IMR-90 (cell line): ENCODE measurements around the gene STK40. TPM values are rescaled to one million over a fixed set of nuclear protein-coding genes. Genes with fewer than 3 reads are reported as not detected.

ENCODE experiments used
- ATAC-seq: fragments of 200-7000 bp; cut with Tn5 transposase; 2 replicates; pipeline ENCODE4 v1.9.1; 2020; ENCODE audit warnings: low read depth, mild to moderate bottlenecking, moderate library complexity
- BruUV-seq: library from RNA; stranded (reverse); fragments of 400-500 nt; replicated peaks from 2 replicates; lab custom pipeline; 2021; lab: Mats Ljungman, UMichigan
- CTCF ChIA-PET: fragments of 300-600 bp; formaldehyde crosslinking; extraction: SDS; loops from one replicate; lab custom pipeline; 2021; ENCODE audit warnings: antibody characterized with exemption; lab: Yijun Ruan, JAX
- POLR2A ChIA-PET: fragments of 300-600 bp; sonication (Branson Sonifier 250); formaldehyde crosslinking; loops from one replicate; lab custom pipeline; 2022; ENCODE audit warnings: antibody characterized with exemption; ENCODE audit not compliant: unreplicated experiment; lab: Charles Lee
- DNase-seq: peaks from one replicate; pipeline ENCODE4 v3.0.0; 2013
- H2AFZ ChIP-seq: replicated peaks from 2 replicates; pipeline ENCODE3; 2013; ENCODE audit warnings: low read length, mild to moderate bottlenecking; ENCODE audit not compliant: poor library complexity
- H2AK5ac ChIP-seq: 2 replicates; pipeline ENCODE4 v1.6.1; 2013; ENCODE audit warnings: low read depth, low read length, inconsistent platforms
- H2AK9ac ChIP-seq: replicated peaks from 2 replicates; pipeline ENCODE3; 2013; ENCODE audit warnings: mild to moderate bottlenecking, low read depth, low read length, moderate library complexity; ENCODE audit not compliant: poor library complexity
- H2BK120ac ChIP-seq: 2 replicates; pipeline ENCODE4 v1.6.1; 2013; ENCODE audit warnings: low read depth, low read length, inconsistent platforms
- H2BK15ac ChIP-seq: 3 replicates; pipeline ENCODE4 v1.6.1; 2013; ENCODE audit warnings: low read depth, low read length, inconsistent platforms
- H2BK20ac ChIP-seq: 2 replicates; pipeline ENCODE4 v1.6.1; 2013; ENCODE audit warnings: low read depth, mild to moderate bottlenecking, inconsistent platforms, low read length, moderate library complexity
- H2BK5ac ChIP-seq: 2 replicates; pipeline ENCODE4 v1.6.1; 2013; ENCODE audit warnings: mild to moderate bottlenecking, low read depth, low read length, inconsistent platforms; ENCODE audit not compliant: poor library complexity, severe bottlenecking
- H3K14ac ChIP-seq: replicated peaks from 2 replicates; pipeline ENCODE4 v1.6.1; 2013; ENCODE audit warnings: low read depth, low read length, inconsistent platforms
- H3K18ac ChIP-seq: 2 replicates; pipeline ENCODE4 v1.6.1; 2013; ENCODE audit warnings: low read depth, low read length, control low read depth
- H3K23ac ChIP-seq: 2 replicates; pipeline ENCODE4 v1.6.1; 2013; ENCODE audit warnings: low read depth, low read length, inconsistent platforms
- H3K27ac ChIP-seq: 2 replicates; pipeline ENCODE4 v1.5.1; 2013; ENCODE audit warnings: mild to moderate bottlenecking, control low read depth, low read length; ENCODE audit not compliant: insufficient read depth
- H3K27me3 ChIP-seq: 2 replicates; pipeline ENCODE4 v1.6.1; 2013; ENCODE audit warnings: low read length; ENCODE audit not compliant: control insufficient read depth, insufficient read depth
- H3K36me3 ChIP-seq: 2 replicates; pipeline ENCODE4 v1.6.1; 2013; ENCODE audit warnings: low read length, mixed read lengths; ENCODE audit not compliant: control insufficient read depth, insufficient read depth
- H3K4ac ChIP-seq: 2 replicates; pipeline ENCODE4 v1.6.1; 2013; ENCODE audit warnings: low read depth, low read length, inconsistent platforms
- H3K4me1 ChIP-seq: 2 replicates; pipeline ENCODE4 v1.6.1; 2013; ENCODE audit warnings: low read length, mixed read lengths; ENCODE audit not compliant: control insufficient read depth, insufficient read depth
- H3K4me2 ChIP-seq: 2 replicates; pipeline ENCODE4 v1.6.1; 2013; ENCODE audit warnings: low read depth, mild to moderate bottlenecking, control low read depth, low read length, moderate library complexity
- H3K4me3 ChIP-seq: 2 replicates; pipeline ENCODE4 v1.5.1; 2013; ENCODE audit warnings: low read depth, mild to moderate bottlenecking, control low read depth, low read length, moderate library complexity; ENCODE audit not compliant: insufficient read depth
- H3K56ac ChIP-seq: 2 replicates; pipeline ENCODE4 v1.6.1; 2013; ENCODE audit warnings: low read length, inconsistent platforms; ENCODE audit not compliant: insufficient read depth; ENCODE audit errors: extremely low read depth
- H3K79me1 ChIP-seq, 2 experiments: 2 replicates each; pipeline ENCODE4 v1.6.1; 2013; ENCODE audit warnings: low read length in 2 of 2, inconsistent platforms in 1 of 2, low read depth in 1 of 2
- H3K9ac ChIP-seq: 2 replicates; pipeline ENCODE4 v1.6.1; 2013; ENCODE audit warnings: low read depth, low read length, control low read depth
- H3K9me1 ChIP-seq: 2 replicates; pipeline ENCODE4 v1.6.1; 2013; ENCODE audit warnings: low read length, inconsistent platforms; ENCODE audit not compliant: insufficient read depth
- H3K9me3 ChIP-seq: 2 replicates; pipeline ENCODE4 v1.6.1; 2013; ENCODE audit warnings: low read length; ENCODE audit not compliant: control insufficient read depth, insufficient read depth
- H4K20me1 ChIP-seq: 2 replicates; pipeline ENCODE4 v1.6.1; 2013; ENCODE audit warnings: low read length, inconsistent platforms; ENCODE audit not compliant: insufficient read depth
- H4K5ac ChIP-seq: 2 replicates; pipeline ENCODE4 v1.6.1; 2013; ENCODE audit warnings: mild to moderate bottlenecking, low read depth, low read length, control low read depth
- H4K8ac ChIP-seq, 2 experiments: 2 replicates each; pipeline ENCODE4 v1.6.1; 2013; ENCODE audit warnings: low read depth in 2 of 2, low read length in 2 of 2, control low read depth in 1 of 2, inconsistent platforms in 1 of 2
- H4K91ac ChIP-seq: 2 replicates; pipeline ENCODE4 v1.6.1; 2013; ENCODE audit warnings: low read depth, low read length, inconsistent platforms; ENCODE audit not compliant: insufficient read depth
- POLR2A ChIP-seq: IDR thresholded peaks from 2 replicates; pipeline ENCODE4 v1.6.1; 2012; ENCODE audit warnings: mild to moderate bottlenecking, low read depth, low read length
- RAD21 ChIP-seq: IDR thresholded peaks from 2 replicates; pipeline ENCODE4 v1.6.1; 2012; ENCODE audit warnings: low read length, improper control_type of control experiment
- WGBS, 2 experiments: methylation state at CpG; one replicate each; pipeline versions ENCODE4 v1.1.5 to v1.1.7; 2013; ENCODE audit warnings: missing lambda C conversion rate in 2 of 2; ENCODE audit not compliant: insufficient read length in 1 of 2; ENCODE audit errors: extremely low coverage in 2 of 2; 5-methylcytosine and 5-hydroxymethylcytosine counted together
- dilution Hi-C: fragments of 300-500 bp; cut with HindIII; formaldehyde crosslinking; loops from one replicate; pipeline ENCODE4 v1.14.3; 2018; ENCODE audit warnings: low sequenced_read_pairs; ENCODE audit not compliant: unreplicated experiment
- in situ Hi-C: fragments of 300-500 bp; cut with MboI; formaldehyde crosslinking; loops from 3 replicates; pipeline ENCODE4 v1.14.3; 2019; ENCODE audit warnings: low sequenced_read_pairs, inconsistent platforms, mixed read lengths
- intact Hi-C: fragments of 100-400 bp; cut with micrococcal nuclease; formaldehyde crosslinking; loops from 2 replicates; pipeline ENCODE4 v1.10.0; 2022
- polyA plus RNA-seq, 3 experiments: library from polyadenylated mRNA; depleted of rRNA; stranded (reverse); fragments of >200 nt; gene quantifications; 2 replicates each; pipeline ENCODE4 v1.2.3, GENCODE V29; 2012; ENCODE audit warnings: low replicate concordance in 1 of 3
- total RNA-seq: library from RNA; depleted of rRNA; stranded (reverse); fragments of >200 nt; gene quantifications from 2 replicates; pipeline ENCODE4 v1.2.3, GENCODE V29; 2012

Gene STK40
- total and polyA plus RNA-seq, 2 of the 4 experiments (the other 2 are of a cell fraction) = 16.0 to 29.9 TPM

DNA sequence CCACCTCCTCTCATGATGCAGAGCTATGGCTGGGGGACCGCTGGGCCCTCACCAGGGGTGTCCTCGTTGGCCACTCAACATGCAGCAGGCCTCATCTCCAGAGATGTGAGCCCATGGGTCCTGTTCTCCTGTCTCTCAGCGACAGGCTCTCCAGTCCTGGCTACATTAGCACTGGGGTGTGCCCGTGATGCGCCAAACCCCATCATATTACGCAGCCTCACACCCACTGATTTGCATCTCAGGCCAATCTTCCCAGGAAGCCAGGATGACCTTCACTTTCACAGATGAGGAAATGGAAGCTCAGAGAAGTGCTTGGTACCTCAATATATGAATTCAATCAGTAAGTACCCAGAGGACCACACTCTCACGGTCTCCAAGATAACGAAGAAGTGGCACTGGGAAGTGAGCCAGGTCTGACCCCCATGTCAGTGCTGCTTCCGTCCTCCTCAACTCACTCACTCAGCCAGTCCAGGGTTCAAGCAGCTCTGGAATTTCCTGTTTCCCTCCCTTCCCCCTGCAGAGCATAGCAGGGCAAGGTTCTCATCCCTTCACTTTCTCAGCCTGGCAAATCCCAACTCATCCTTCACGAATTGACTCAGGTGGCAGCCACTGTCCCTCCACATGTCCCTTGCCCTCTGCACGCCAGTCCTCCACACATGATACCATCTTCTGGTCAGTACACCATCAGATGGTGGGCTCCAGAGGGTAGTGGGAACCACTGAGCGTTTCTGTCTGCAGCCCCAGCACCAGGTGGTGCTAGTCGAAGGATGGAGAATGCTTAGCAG, 33.4 kb downstream of the STK40 start:
- peak overlapping the region; percentile 98 for H3K14ac ChIP-seq
- CTCF ChIA-PET = interaction anchor here (1.1 to 3.2 kb wide), 4 partner anchors 10 to 68 kb away, joined by 3 to 18 read pairs (median 10); partner anchors contain the start of gene EVA1B
- peaks cover 45% of the 10 kb centered on the region for H3K36me3 ChIP-seq
- peak; percentile 18 for ATAC-seq
- in situ Hi-C loops = no loop called here
- H3K4me1 ChIP-seq = peaks cover 45% of the 10 kb centered on the region
- H3K27ac ChIP-seq = peak overlapping the region; percentile 91
- peak overlapping the region; percentile 99 for H2AK5ac ChIP-seq
- H3K23ac ChIP-seq = peak overlapping the region; percentile 99
- peak overlapping the region; percentile 99 for H2BK5ac ChIP-seq
- H3K9ac ChIP-seq = peak overlapping the region; percentile 2; the same call in 1 of the 2 replicates
- peaks cover 41% of the 10 kb centered on the region for H3K9me1 ChIP-seq
- no peaks in the 10 kb centered on the region for H3K27me3 ChIP-seq
- peak overlapping the region; percentile 97 for H2BK15ac ChIP-seq
- intact Hi-C loops = loop anchor here (2.0 kb wide), 1 partner anchor 16 kb away; no protein-coding TSS in a partner anchor
- 0 out of 2 replicates have a peak, but pooled peaks have one; percentile 13 for TF ChIP-seq POLR2A
- TF ChIP-seq RAD21 = no peak
- peak overlapping the region; percentile 100 for H3K4ac ChIP-seq
- H4K8ac ChIP-seq = peak overlapping the region; percentile 78 to 98
- H4K20me1 ChIP-seq = no peaks in the 10 kb centered on the region
- POLR2A ChIA-PET = interaction anchor here (1.2 to 1.7 kb wide), 2 partner anchors 34 to 203 kb away, joined by 3 to 5 read pairs; partner anchors contain the start of gene TRAPPC3
- H3K18ac ChIP-seq = peak overlapping the region; percentile 81
- dilution Hi-C loops = no loop called here
- peak overlapping the region; percentile 98 for H2BK20ac ChIP-seq
- H4K91ac ChIP-seq = peak overlapping the region; percentile 100
- H2AK9ac ChIP-seq = peak overlapping the region; percentile 100
- no peak overlapping the region for H3K4me3 ChIP-seq
- H2AFZ ChIP-seq = peak overlapping the region; percentile 56
- peak overlapping the region; percentile 97 for H3K56ac ChIP-seq
- H3K9me3 ChIP-seq = no peaks in the 10 kb centered on the region
- WGBS, 2 experiments = 53% methylated on average over 5 of the region's 13 CpGs; no CpG with 5 or more reads in 1 of the 2 experiments
- H3K4me2 ChIP-seq = peak overlapping the region; percentile 36; the same call in 1 of the 2 replicates
- peak overlapping the region; percentile 79 for H4K5ac ChIP-seq
- BruUV-seq = no TSS peak
- H3K79me1 ChIP-seq = peaks cover 18 to 76% of the 10 kb centered on the region in 2 experiments; a peak in 3 of 4 replicates
- peak overlapping the region; percentile 99 for H2BK120ac ChIP-seq
- DNase-seq = peak; percentile 42
